LHCN-M2 (cell line): Measurements from ENCODE around the gene LNP1. TPM values are rescaled to one million over a fixed set of nuclear protein-coding genes. Genes with fewer than 3 reads are reported as not detected.

Experiments used
- DNase-seq: peaks from one replicate; pipeline ENCODE4 v3.0.0-alpha.2; 2012; ENCODE audit warnings: low read depth
- total RNA-seq: library from RNA; depleted of rRNA; stranded (reverse); fragments of >200 nt; gene quantifications from 2 replicates; pipeline ENCODE4 v1.2.3, GENCODE V29; 2014

The LNP1 gene
- total RNA-seq, 1 experiment from 2014 or later, result 3.5 TPM

GRCh38 chr3:100399341-100400071, 1.8 kb upstream of the LNP1 start:
- DNase-seq, result no peak

GRCh38 chr3:100400419-100400779, 940 bp upstream of the LNP1 start:
- no peak for DNase-seq

- DNase-seq, result peak; percentile 61
These were observed 319 bp downstream of the LNP1 start for GRCh38 chr3:100401674-100402041.

GRCh38 chr3:100402256-100402655, 917 bp downstream of the LNP1 start:
- peak; percentile 50 for DNase-seq

- no peak for DNase-seq
These were observed 1.6 kb downstream of the LNP1 start for GRCh38 chr3:100402891-100403290.

- no peak for DNase-seq
These were observed 2.3 kb downstream of the LNP1 start for GRCh38 chr3:100403362-100404249.

GRCh38 chr3:100404250-100404548, 2.9 kb downstream of the LNP1 start:
- no peak for DNase-seq

- DNase-seq, result no peak
These were observed 5.8 kb downstream of the LNP1 start for GRCh38 chr3:100407164-100407563.

GRCh38 chr3:100407977-100408532, 6.7 kb downstream of the LNP1 start:
- peak; percentile 65 for DNase-seq

GRCh38 chr3:100411091-100411982, 10.0 kb downstream of the LNP1 start:
- DNase-seq, result no peak

- DNase-seq, result no peak
These were observed 11.7 kb downstream of the LNP1 start for GRCh38 chr3:100412912-100413590.

- no peak for DNase-seq
These were observed 12.3 kb downstream of the LNP1 start for GRCh38 chr3:100413613-100414012.

GRCh38 chr3:100416176-100416575, 14.8 kb downstream of the LNP1 start:
- no peak for DNase-seq

GRCh38 chr3:100416863-100417262, 15.5 kb downstream of the LNP1 start:
- no peak for DNase-seq

- DNase-seq, result no peak
These were observed 18.1 kb downstream of the LNP1 start for GRCh38 chr3:100419406-100419805.

- DNase-seq, result no peak
These were observed 19.5 kb downstream of the LNP1 start for GRCh38 chr3:100420885-100421284.

GRCh38 chr3:100423611-100424010, 22.3 kb downstream of the LNP1 start:
- DNase-seq, result no peak

GRCh38 chr3:100424261-100424660, 22.9 kb downstream of the LNP1 start:
- DNase-seq, result no peak

- DNase-seq, result peak; percentile 3
These were observed 24.0 kb downstream of the LNP1 start for GRCh38 chr3:100425316-100425715.

- no peak for DNase-seq
These were observed 24.8 kb downstream of the LNP1 start for GRCh38 chr3:100426067-100426682.

GRCh38 chr3:100427699-100428098, 26.4 kb downstream of the LNP1 start:
- DNase-seq, result no peak
